ENCODE data around the gene SLC12A2.

- TF ChIP-seq CTCF (IDR thresholded peaks at IDR 0.05), result no peak
- TF ChIP-seq POLR2A (IDR thresholded peaks at IDR 0.05), result no peak
Measured at GRCh38 chr5:128038643-128039042, 44.9 kb upstream of the SLC12A2 start.

Data from stomach (tissue), 4 donors.